NOMO-1 (cell line): Measurements from ENCODE around the gene DAND5.

Source experiments
- DNase-seq, 2 experiments: peaks; one replicate each; lab custom pipeline; 2025; ENCODE audit not compliant: unreplicated experiment in 2 of 2; lab: John Stamatoyannopoulos, UW

DAND5 gene

GRCh38 chr19:12969292-12969988, at the start of gene DAND5:
TSS of gene DAND5 (plus strand) at chr19:12969576. CDS start at chr19:12969661, 85 bp downstream.
- no peak for DNase-seq

- no peak for DNase-seq
Measured at GRCh38 chr19:12921047-12921446, 48.3 kb upstream of the DAND5 start.

GRCh38 chr19:12922959-12923358, 46.4 kb upstream of the DAND5 start:
- DNase-seq: no peak

- no peak for DNase-seq
Measured at GRCh38 chr19:12924621-12925310, 44.6 kb upstream of the DAND5 start.

GRCh38 chr19:12930002-12930645, 39.3 kb upstream of the DAND5 start:
- DNase-seq: no peak

GRCh38 chr19:12932392-12933286, 36.7 kb upstream of the DAND5 start:
- DNase-seq: no peak

- peak; percentile 81 to 88 for DNase-seq
Measured at GRCh38 chr19:12933287-12934072, 35.9 kb upstream of the DAND5 start, which contains the start of gene FARSA. TSS of gene FARSA (minus strand) at chr19:12933711. CDS start at chr19:12933696, 15 bp downstream.

- DNase-seq: no peak
Measured at GRCh38 chr19:12935071-12935470, 34.3 kb upstream of the DAND5 start.

GRCh38 chr19:12936582-12936981, 32.8 kb upstream of the DAND5 start:
- DNase-seq: no peak

GRCh38 chr19:12937093-12937926, 32.1 kb upstream of the DAND5 start:
- peak; percentile 79 to 83 for DNase-seq

- peak; percentile 98 to 100 for DNase-seq
Measured at GRCh38 chr19:12937927-12938778, 31.2 kb upstream of the DAND5 start, which contains the start of gene CALR. TSS of gene CALR (plus strand) at chr19:12938609. CDS start at chr19:12938680, 71 bp downstream.

GRCh38 chr19:12938779-12939601, 30.4 kb upstream of the DAND5 start:
- peak; percentile 22 to 38 for DNase-seq

GRCh38 chr19:12939975-12940423, 29.4 kb upstream of the DAND5 start:
- DNase-seq: no peak

GRCh38 chr19:12940897-12941296, 28.5 kb upstream of the DAND5 start:
- DNase-seq: no peak

GRCh38 chr19:12943437-12944044, 25.8 kb upstream of the DAND5 start:
- no peak for DNase-seq

GRCh38 chr19:12944104-12944674, 25.2 kb upstream of the DAND5 start:
- no peak for DNase-seq
